ENCODE measurements around the gene MZF1.
A peak's percentile ranks its signal among the peaks of the same experiment; 100 is the strongest.

MZF1 gene

GRCh38 chr19:58521651-58522050 is 51.5 kb downstream of the MZF1 start:
- DNase-seq (ENCODE audit: low spot score in 2 of 2): no peak
- in situ Hi-C loops (cut with MboI; ENCODE audit: low sequenced_read_pairs): no loop called here
- Histone ChIP-seq H3K27me3 (ENCODE audit: low read depth) (no peaks in the 10 kb centered on the region), H3K9me3 (no peaks in the 10 kb centered on the region), H3K4me3 (no peak overlapping the region), H3K4me1 (peaks cover 11% of the 10 kb centered on the region), H3K36me3 (replicated peaks) (peaks cover 4% of the 10 kb centered on the region)

GRCh38 chr19:58520257-58520599 is 52.9 kb downstream of the MZF1 start:
- Histone ChIP-seq H3K36me3 (replicated peaks) (peaks cover 13% of the 10 kb centered on the region), H3K4me1 (peaks cover 11% of the 10 kb centered on the region), H3K9me3 (no peaks in the 10 kb centered on the region), H3K4me3 (peak overlapping the region; percentile 69), H3K27me3 (ENCODE audit: low read depth) (no peaks in the 10 kb centered on the region)
- in situ Hi-C loops (cut with MboI; ENCODE audit: low sequenced_read_pairs): no loop called here
- no peak for DNase-seq (ENCODE audit: low spot score in 2 of 2)

- in situ Hi-C loops (cut with MboI; ENCODE audit: low sequenced_read_pairs): no loop called here
- peaks cover 17% of the 10 kb centered on the region for H3K36me3 ChIP-seq (replicated peaks)
Measured at GRCh38 chr19:58519355-58520256, 53.5 kb downstream of the MZF1 start, which contains the start of gene ZBTB45. TSS of gene ZBTB45 (minus strand) at chr19:58519810. CDS start at chr19:58517673, 2,137 bp downstream.

GRCh38 chr19:58519087-58519354 is 54.1 kb downstream of the MZF1 start:
- Histone ChIP-seq H3K4me1 (peaks cover 16% of the 10 kb centered on the region), H3K4me3 (peak overlapping the region; percentile 69), H3K36me3 (replicated peaks) (peaks cover 17% of the 10 kb centered on the region), H3K27me3 (ENCODE audit: low read depth) (no peaks in the 10 kb centered on the region), H3K9me3 (no peaks in the 10 kb centered on the region)
- in situ Hi-C loops (cut with MboI; ENCODE audit: low sequenced_read_pairs): no loop called here
- DNase-seq (ENCODE audit: low spot score in 2 of 2): peak; percentile 63 to 85

More at GRCh38 chr19:58519355-58520256, 53.5 kb downstream of the MZF1 start, which contains the start of gene ZBTB45:
- H3K27me3 ChIP-seq (ENCODE audit: low read depth): no peaks in the 10 kb centered on the region
- H3K4me3 ChIP-seq: peak within 1 kb of the TSS; percentile 69
- no peaks in the 10 kb centered on the region for H3K9me3 ChIP-seq
- H3K4me1 ChIP-seq: peaks cover 15% of the 10 kb centered on the region
- DNase-seq (ENCODE audit: low spot score in 2 of 2): peak; percentile 94 to 95

GRCh38 chr19:58518256-58519086 is 54.7 kb downstream of the MZF1 start:
- Histone ChIP-seq H3K9me3 (no peaks in the 10 kb centered on the region), H3K4me3 (peak overlapping the region; percentile 69), H3K27me3 (ENCODE audit: low read depth) (no peaks in the 10 kb centered on the region), H3K4me1 (peaks cover 19% of the 10 kb centered on the region), H3K36me3 (replicated peaks) (peaks cover 17% of the 10 kb centered on the region)
- in situ Hi-C loops (cut with MboI; ENCODE audit: low sequenced_read_pairs): no loop called here
- no peak for DNase-seq (ENCODE audit: low spot score in 2 of 2)

GRCh38 chr19:58516964-58517833 is 55.9 kb downstream of the MZF1 start:
- Histone ChIP-seq H3K4me3 (no peak overlapping the region), H3K36me3 (replicated peaks) (peaks cover 20% of the 10 kb centered on the region), H3K9me3 (no peaks in the 10 kb centered on the region), H3K4me1 (peaks cover 20% of the 10 kb centered on the region), H3K27me3 (ENCODE audit: low read depth) (no peaks in the 10 kb centered on the region)
- no peak for DNase-seq (ENCODE audit: low spot score in 2 of 2)
- in situ Hi-C loops (cut with MboI; ENCODE audit: low sequenced_read_pairs): no loop called here

GRCh38 chr19:58516246-58516836 is 56.8 kb downstream of the MZF1 start:
- no peak for DNase-seq (ENCODE audit: low spot score in 2 of 2)
- peaks cover 20% of the 10 kb centered on the region for H3K36me3 ChIP-seq (replicated peaks)

GRCh38 chr19:58515259-58515658 is 57.9 kb downstream of the MZF1 start:
- no peak for DNase-seq (ENCODE audit: low spot score in 2 of 2)
- no peaks in the 10 kb centered on the region for H3K9me3 ChIP-seq
- H3K4me3 ChIP-seq: no peak overlapping the region; the same call in 1 of the 2 replicates
- H3K36me3 ChIP-seq (replicated peaks): peaks cover 20% of the 10 kb centered on the region
- no peaks in the 10 kb centered on the region for H3K27me3 ChIP-seq (ENCODE audit: low read depth)
- peaks cover 16% of the 10 kb centered on the region for H3K4me1 ChIP-seq
- in situ Hi-C loops (cut with MboI; ENCODE audit: low sequenced_read_pairs): no loop called here

More at GRCh38 chr19:58516246-58516836, 56.8 kb downstream of the MZF1 start:
- in situ Hi-C loops (cut with MboI; ENCODE audit: low sequenced_read_pairs): no loop called here
- H3K27me3 ChIP-seq (ENCODE audit: low read depth): no peaks in the 10 kb centered on the region
- H3K4me1 ChIP-seq: peaks cover 20% of the 10 kb centered on the region
- H3K9me3 ChIP-seq: no peaks in the 10 kb centered on the region
- H3K4me3 ChIP-seq: no peak overlapping the region

- DNase-seq (ENCODE audit: low spot score in 2 of 2): no peak
- in situ Hi-C loops (cut with MboI; ENCODE audit: low sequenced_read_pairs): no loop called here
- Histone ChIP-seq H3K36me3 (replicated peaks) (peaks cover 20% of the 10 kb centered on the region), H3K4me3 (peak overlapping the region; percentile 44), H3K27me3 (ENCODE audit: low read depth) (no peaks in the 10 kb centered on the region), H3K9me3 (no peaks in the 10 kb centered on the region), H3K4me1 (peaks cover 16% of the 10 kb centered on the region)
Measured at GRCh38 chr19:58514564-58515022, 58.5 kb downstream of the MZF1 start.

- H3K36me3 ChIP-seq (replicated peaks): peaks cover 20% of the 10 kb centered on the region
- no peaks in the 10 kb centered on the region for H3K9me3 ChIP-seq
- peak; percentile 80 to 95 for DNase-seq (ENCODE audit: low spot score in 2 of 2)
- in situ Hi-C loops (cut with MboI; ENCODE audit: low sequenced_read_pairs): no loop called here
- peak overlapping the region; percentile 44 for H3K4me3 ChIP-seq
- H3K27me3 ChIP-seq (ENCODE audit: low read depth): no peaks in the 10 kb centered on the region
- H3K4me1 ChIP-seq: peaks cover 16% of the 10 kb centered on the region
Measured at GRCh38 chr19:58513694-58514563, 59.2 kb downstream of the MZF1 start.

- peaks cover 12% of the 10 kb centered on the region for H3K4me1 ChIP-seq
- H3K4me3 ChIP-seq: no peak overlapping the region
- H3K36me3 ChIP-seq (replicated peaks): peaks cover 20% of the 10 kb centered on the region
- H3K27me3 ChIP-seq (ENCODE audit: low read depth): no peaks in the 10 kb centered on the region
- no peak for DNase-seq (ENCODE audit: low spot score in 2 of 2)
- H3K9me3 ChIP-seq: no peaks in the 10 kb centered on the region
- in situ Hi-C loops (cut with MboI; ENCODE audit: low sequenced_read_pairs): no loop called here
Measured at GRCh38 chr19:58513213-58513693, 59.9 kb downstream of the MZF1 start.

Data from HAP-1 (cell line).